Neural crest cell (in vitro differentiated cells): ENCODE data around the gene KCNQ1OT1. TPM values are rescaled to one million over a fixed set of nuclear protein-coding genes. Genes with fewer than 3 reads are reported as not detected.

Experiments used
- DNase-seq: peaks from one replicate; pipeline ENCODE4 v3.0.0; 2021; ENCODE audit warnings: low read depth, mixed read lengths, low spot score
- H3K27ac Mint-ChIP-seq: one replicate; pipeline ENCODE4 v1.8.0; 2021; ENCODE audit warnings: mild to moderate bottlenecking, mixed read lengths; ENCODE audit not compliant: unreplicated experiment
- H3K27me3 Mint-ChIP-seq: 2 replicates; pipeline ENCODE4 v1.8.0; 2021; ENCODE audit warnings: low read depth, mild to moderate bottlenecking, mixed read lengths
- H3K36me3 Mint-ChIP-seq: 2 replicates; pipeline ENCODE4 v1.8.0; 2021; ENCODE audit warnings: low read depth, mild to moderate bottlenecking, mixed read lengths
- H3K4me1 Mint-ChIP-seq: 2 replicates; pipeline ENCODE4 v1.8.0; 2021; ENCODE audit warnings: mixed read lengths
- H3K4me3 Mint-ChIP-seq: one replicate; pipeline ENCODE4 v1.8.0; 2021; ENCODE audit warnings: mild to moderate bottlenecking, mixed read lengths
- H3K9me3 Mint-ChIP-seq: 2 replicates; pipeline ENCODE4 v1.8.0; 2021; ENCODE audit warnings: mixed read lengths
- CTCF ChIP-seq: fragments of 200-600 bp; sonication (generic); conservative IDR thresholded peaks from 2 replicates; pipeline ENCODE4 v1.5.0; 2021; ENCODE audit warnings: antibody characterized with exemption, mild to moderate bottlenecking
- total RNA-seq: library from RNA; stranded (reverse); gene quantifications from 2 replicates; pipeline ENCODE4 v1.2.1, GENCODE V29; 2021

KCNQ1OT1 gene
- total RNA-seq, 1 donor from 2014 or later = 2.3 TPM

GRCh38 chr11:2647953-2648352, 51.8 kb downstream of the KCNQ1OT1 start:
- H3K9me3 Mint-ChIP-seq = peaks cover 38% of the 10 kb centered on the region
- H3K27ac Mint-ChIP-seq = no peak overlapping the region
- no peak for TF ChIP-seq CTCF
- H3K36me3 Mint-ChIP-seq = peaks cover 60% of the 10 kb centered on the region
- no peaks in the 10 kb centered on the region for H3K4me1 Mint-ChIP-seq
- H3K27me3 Mint-ChIP-seq = peaks cover 9% of the 10 kb centered on the region
- no peak for DNase-seq
- no peak overlapping the region for H3K4me3 Mint-ChIP-seq

GRCh38 chr11:2647167-2647566, 52.6 kb downstream of the KCNQ1OT1 start:
- no peak for TF ChIP-seq CTCF
- H3K4me1 Mint-ChIP-seq = no peaks in the 10 kb centered on the region
- no peak overlapping the region for H3K4me3 Mint-ChIP-seq
- peaks cover 35% of the 10 kb centered on the region for H3K9me3 Mint-ChIP-seq
- H3K36me3 Mint-ChIP-seq = peaks cover 62% of the 10 kb centered on the region
- H3K27ac Mint-ChIP-seq = no peak overlapping the region
- peaks cover 9% of the 10 kb centered on the region for H3K27me3 Mint-ChIP-seq
- DNase-seq = no peak

- H3K27me3 Mint-ChIP-seq = peaks cover 9% of the 10 kb centered on the region
- TF ChIP-seq CTCF = no peak
- no peak for DNase-seq
- H3K4me3 Mint-ChIP-seq = no peak overlapping the region
- no peaks in the 10 kb centered on the region for H3K4me1 Mint-ChIP-seq
- H3K9me3 Mint-ChIP-seq = peaks cover 36% of the 10 kb centered on the region
- no peak overlapping the region for H3K27ac Mint-ChIP-seq
- H3K36me3 Mint-ChIP-seq = peaks cover 62% of the 10 kb centered on the region
These were observed 54.0 kb downstream of the KCNQ1OT1 start for GRCh38 chr11:2645779-2646118.

GRCh38 chr11:2644844-2645778, 54.7 kb downstream of the KCNQ1OT1 start:
- Mint-ChIP-seq H3K9me3 (peaks cover 36% of the 10 kb centered on the region), H3K4me3 (no peak overlapping the region), H3K27ac (no peak overlapping the region), H3K27me3 (peaks cover 7% of the 10 kb centered on the region), H3K4me1 (no peaks in the 10 kb centered on the region), H3K36me3 (peaks cover 63% of the 10 kb centered on the region)
- DNase-seq = no peak
- no peak for TF ChIP-seq CTCF

GRCh38 chr11:2643746-2644145, 56.0 kb downstream of the KCNQ1OT1 start:
- Mint-ChIP-seq H3K27ac (no peak overlapping the region), H3K36me3 (peaks cover 56% of the 10 kb centered on the region), H3K4me1 (no peaks in the 10 kb centered on the region), H3K27me3 (peaks cover 6% of the 10 kb centered on the region), H3K4me3 (no peak overlapping the region), H3K9me3 (peaks cover 28% of the 10 kb centered on the region)
- TF ChIP-seq CTCF = no peak
- no peak for DNase-seq
